LNCaP clone FGC (cell line): ENCODE results near the gene DLEC1.

Experiments
- DNase-seq: peaks from one replicate; pipeline ENCODE4 v3.0.0-alpha.2; 2011; ENCODE audit warnings: low read depth
- H3K4me3 ChIP-seq: 2 replicates; pipeline ENCODE4 v1.5.1; 2011; ENCODE audit warnings: mild to moderate bottlenecking, low read depth, low read length, control low read depth
- TF ChIP-seq, protein P1 (sequence below): IDR thresholded peaks from 2 replicates; pipeline ENCODE4 v1.5.1; 2012; ENCODE audit warnings: mild to moderate bottlenecking; ENCODE audit not compliant: control insufficient read depth, insufficient read depth; ENCODE audit errors: extremely low read depth

Gene DLEC1

DNA sequence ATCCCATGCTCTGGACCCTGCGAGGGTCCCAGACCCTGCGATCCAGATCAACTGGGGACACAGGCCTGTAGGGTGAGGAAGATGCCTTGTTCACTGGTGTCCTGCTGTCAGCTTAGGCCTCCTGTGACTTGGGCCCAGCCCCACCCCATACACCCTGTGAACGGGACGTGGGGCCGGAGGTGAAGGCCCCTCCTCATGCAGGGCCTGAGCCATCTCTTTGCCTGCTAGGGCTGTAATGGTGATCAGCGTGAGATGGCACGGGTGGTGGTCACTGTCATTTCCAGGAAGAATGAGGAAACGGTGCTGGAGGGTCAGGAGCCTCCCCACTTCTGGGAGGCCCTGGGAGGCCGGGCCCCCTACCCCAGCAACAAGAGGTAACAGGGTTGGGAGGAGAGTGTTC, 36.1 kb upstream of the DLEC1 start:
- no peak overlapping the region for H3K4me3 ChIP-seq
- TF ChIP-seq, protein P1, sequence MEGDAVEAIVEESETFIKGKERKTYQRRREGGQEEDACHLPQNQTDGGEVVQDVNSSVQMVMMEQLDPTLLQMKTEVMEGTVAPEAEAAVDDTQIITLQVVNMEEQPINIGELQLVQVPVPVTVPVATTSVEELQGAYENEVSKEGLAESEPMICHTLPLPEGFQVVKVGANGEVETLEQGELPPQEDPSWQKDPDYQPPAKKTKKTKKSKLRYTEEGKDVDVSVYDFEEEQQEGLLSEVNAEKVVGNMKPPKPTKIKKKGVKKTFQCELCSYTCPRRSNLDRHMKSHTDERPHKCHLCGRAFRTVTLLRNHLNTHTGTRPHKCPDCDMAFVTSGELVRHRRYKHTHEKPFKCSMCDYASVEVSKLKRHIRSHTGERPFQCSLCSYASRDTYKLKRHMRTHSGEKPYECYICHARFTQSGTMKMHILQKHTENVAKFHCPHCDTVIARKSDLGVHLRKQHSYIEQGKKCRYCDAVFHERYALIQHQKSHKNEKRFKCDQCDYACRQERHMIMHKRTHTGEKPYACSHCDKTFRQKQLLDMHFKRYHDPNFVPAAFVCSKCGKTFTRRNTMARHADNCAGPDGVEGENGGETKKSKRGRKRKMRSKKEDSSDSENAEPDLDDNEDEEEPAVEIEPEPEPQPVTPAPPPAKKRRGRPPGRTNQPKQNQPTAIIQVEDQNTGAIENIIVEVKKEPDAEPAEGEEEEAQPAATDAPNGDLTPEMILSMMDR, result no peak
- DNase-seq, result no peak

DNA sequence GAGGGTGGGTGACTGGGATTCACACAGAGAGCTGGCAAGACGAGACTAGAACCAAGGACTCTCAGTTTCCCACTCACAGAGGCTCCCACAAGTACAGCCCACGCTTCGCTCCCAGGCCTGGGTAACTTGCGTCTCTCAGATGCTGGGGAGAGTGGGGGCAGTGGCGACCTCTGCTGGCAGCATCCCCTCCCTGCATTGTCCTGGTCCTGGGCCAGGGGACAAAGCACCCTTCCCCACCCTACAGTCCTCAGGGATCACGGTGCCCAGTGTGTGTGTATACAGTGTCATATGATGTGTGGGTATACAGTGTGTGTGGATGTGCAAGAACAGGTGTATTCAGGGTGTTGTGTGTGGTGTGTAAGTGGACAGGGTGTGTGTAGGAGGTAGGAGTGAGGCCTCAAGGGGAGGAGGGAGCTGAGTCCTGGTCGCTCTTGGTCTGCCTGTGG, 35.6 kb upstream of the DLEC1 start:
- TF ChIP-seq, protein P1, result peak; percentile 81
- no peak overlapping the region for H3K4me3 ChIP-seq
- DNase-seq, result no peak

DNA sequence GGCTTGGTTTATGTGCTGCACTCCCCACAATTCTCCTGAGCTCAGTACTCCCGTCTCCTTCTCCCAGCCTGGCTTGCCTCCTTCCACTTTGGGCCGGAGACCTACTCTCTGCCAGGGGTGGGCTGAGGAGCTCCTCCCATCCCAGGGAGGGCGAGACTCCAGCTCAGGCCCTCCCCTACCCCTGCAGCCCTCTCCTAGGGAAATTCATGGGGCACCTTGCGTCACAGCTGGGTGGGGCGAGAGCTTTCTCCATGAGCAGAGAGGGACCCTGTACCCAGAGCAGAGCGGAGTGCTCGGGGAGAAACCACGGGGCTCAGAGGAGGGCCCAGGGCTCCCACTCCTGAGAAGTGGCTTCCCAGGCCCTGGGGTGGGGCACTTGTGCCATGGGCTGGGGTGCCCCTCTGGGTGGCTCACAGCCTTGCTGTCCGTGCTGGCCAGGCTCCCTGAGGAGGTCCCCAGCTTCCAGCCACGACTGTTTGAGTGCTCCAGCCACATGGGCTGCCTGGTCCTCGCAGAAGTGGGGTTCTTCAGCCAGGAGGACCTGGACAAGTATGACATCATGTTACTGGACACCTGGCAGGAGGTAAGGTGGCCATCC, 35.1 kb upstream of the DLEC1 start:
- no peak overlapping the region for H3K4me3 ChIP-seq
- DNase-seq, result no peak
- TF ChIP-seq, protein P1, result no peak

DNA sequence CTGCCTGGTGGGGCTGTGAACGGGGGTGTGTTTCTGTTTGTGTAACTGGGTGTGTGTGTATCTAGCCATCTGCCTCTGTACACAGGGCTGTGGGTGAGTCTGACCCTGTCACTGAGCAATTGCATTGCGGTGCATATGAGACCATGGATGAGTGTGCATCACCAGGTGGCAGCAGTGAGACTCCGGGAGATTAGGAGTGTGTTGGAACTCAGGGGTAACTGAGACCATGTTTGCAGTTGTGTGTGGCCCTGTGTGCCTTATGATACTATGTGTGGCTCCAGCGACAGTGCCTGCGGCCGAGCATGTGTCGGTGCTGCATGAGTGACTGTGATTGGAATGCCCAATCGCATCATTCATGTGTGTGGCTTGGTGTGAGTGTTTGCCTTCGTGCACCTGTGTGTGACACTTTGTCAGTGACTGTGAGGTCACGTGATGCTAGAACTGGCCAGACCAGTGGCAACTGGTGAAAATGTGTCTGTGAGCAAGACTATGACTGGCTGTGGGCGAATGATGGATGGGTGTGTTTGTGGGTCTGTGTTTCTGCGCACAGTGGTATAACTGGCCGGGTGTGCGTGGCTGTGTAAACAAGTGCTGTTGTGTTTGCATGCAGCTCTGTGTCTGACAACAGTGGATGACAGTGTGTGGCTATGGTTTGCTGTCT, 34.5 kb upstream of the DLEC1 start:
- H3K4me3 ChIP-seq, result no peak overlapping the region
- no peak for DNase-seq
- TF ChIP-seq, protein P1, result peak; percentile 91

DNA sequence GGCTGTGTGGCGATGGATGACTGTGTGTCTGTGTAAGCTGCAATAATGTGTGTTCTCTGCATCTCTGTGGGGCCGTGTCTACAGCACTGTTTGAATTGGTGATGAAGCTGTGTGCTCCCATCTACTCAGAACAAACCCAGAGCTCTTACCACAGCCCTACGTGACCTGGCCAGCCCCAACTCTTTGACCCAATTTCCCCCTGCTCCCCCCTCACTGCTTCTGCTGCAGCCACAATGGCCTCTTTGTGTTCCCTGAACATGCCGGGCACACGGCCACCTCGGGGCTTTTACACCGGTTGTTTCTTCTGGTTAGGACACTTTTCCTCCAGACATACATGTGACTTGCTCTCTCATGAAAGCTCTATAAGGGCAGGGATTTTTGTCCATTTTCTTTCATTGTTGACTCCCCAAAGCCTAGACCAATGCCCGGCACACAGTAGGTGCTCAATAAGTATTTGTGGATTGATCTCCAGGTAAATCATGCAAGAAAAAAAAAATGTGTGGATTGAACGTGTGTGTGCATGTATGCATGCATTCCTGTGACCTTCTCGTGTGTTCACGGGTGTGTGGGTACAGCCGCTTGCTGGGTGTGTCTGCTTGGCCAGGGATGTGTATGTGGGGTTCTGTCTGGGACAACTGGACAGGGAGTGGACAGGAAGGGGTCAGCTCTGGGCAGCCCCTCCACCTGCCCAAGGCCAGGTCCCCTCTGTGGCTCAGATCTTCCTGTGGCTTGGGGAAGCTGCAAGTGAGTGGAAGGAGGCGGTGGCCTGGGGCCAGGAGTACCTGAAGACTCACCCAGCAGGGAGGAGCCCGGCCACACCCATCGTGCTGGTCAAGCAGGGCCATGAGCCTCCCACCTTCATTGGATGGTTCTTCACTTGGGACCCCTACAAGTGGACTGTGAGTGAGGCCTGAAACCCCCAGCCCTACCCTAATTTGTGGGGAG, 33.7 kb upstream of the DLEC1 start:
- DNase-seq, result no peak
- no peak overlapping the region for H3K4me3 ChIP-seq
- TF ChIP-seq, protein P1, result no peak

DNA sequence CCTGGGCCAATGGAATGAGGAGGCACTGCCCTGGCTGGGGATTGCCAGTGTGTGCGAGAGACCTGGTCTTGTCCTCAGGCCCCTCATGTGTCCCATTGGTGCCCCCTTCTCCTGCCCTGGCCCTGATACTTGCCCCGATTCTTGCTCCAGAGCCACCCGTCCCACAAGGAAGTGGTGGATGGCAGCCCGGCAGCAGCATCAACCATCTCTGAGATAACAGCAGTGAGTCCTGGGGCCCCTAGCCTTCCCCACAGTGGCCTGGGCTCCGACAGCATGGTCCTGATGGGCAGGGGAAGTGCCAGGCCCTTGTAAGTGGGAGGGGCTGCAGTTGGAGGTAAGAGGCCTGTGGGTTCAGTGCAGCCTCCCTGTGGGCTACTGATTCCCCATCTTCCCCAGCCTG, 33.0 kb upstream of the DLEC1 start:
- no peak for DNase-seq
- H3K4me3 ChIP-seq, result no peak overlapping the region
- TF ChIP-seq, protein P1, result no peak
